Activated T-cell treated with anti-CD3 and anti-CD28 coated beads, Interleukin-2, amount 50 U/mL, for 4 hours (primary cell): ENCODE data around the gene AREG. TPM values are rescaled to one million over a fixed set of nuclear protein-coding genes. Genes with fewer than 3 reads are reported as not detected.

ENCODE experiments used
- ATAC-seq, 2 donors: fragments of 200-7000 bp; cut with Tn5 transposase; one replicate each; pipeline ENCODE4 v1.10.0; 2021
- DNase-seq: peaks from one replicate; pipeline ENCODE4 v3.0.0-alpha.2; 2020
- H3K27me3 Mint-ChIP-seq: one replicate; pipeline ENCODE4 v1.8.0; 2021; ENCODE audit warnings: low read depth, mixed read lengths
- H3K36me3 Mint-ChIP-seq: one replicate; pipeline ENCODE4 v1.8.0; 2022; ENCODE audit warnings: mixed read lengths; ENCODE audit not compliant: insufficient read depth
- H3K4me1 Mint-ChIP-seq: one replicate; pipeline ENCODE4 v1.8.0; 2021; ENCODE audit warnings: low read depth, mixed read lengths
- H3K4me3 Mint-ChIP-seq: one replicate; pipeline ENCODE4 v1.8.0; 2021; ENCODE audit warnings: mild to moderate bottlenecking, moderate library complexity, mixed read lengths
- H3K9me3 Mint-ChIP-seq: one replicate; pipeline ENCODE4 v1.8.0; 2021; ENCODE audit warnings: mixed read lengths
- total RNA-seq, 3 donors: library from RNA; stranded (reverse); gene quantifications; one replicate each; pipeline ENCODE4 v1.2.1, GENCODE V29; 2021

Gene AREG
- total RNA-seq, 3 donors from 2014 or later = 0.73 to 0.92 (median 0.79) TPM

GRCh38 chr4:74464291-74464690 is 19.4 kb downstream of the AREG start:
- DNase-seq (no peak), ATAC-seq (no peak)
- H3K9me3 Mint-ChIP-seq = no peaks in the 10 kb centered on the region
- no peaks in the 10 kb centered on the region for H3K4me1 Mint-ChIP-seq
- H3K27me3 Mint-ChIP-seq = peaks cover 2% of the 10 kb centered on the region
- no peaks in the 10 kb centered on the region for H3K36me3 Mint-ChIP-seq
- no peak overlapping the region for H3K4me3 Mint-ChIP-seq

GRCh38 chr4:74466242-74466641 is 21.3 kb downstream of the AREG start:
- H3K27me3 Mint-ChIP-seq = no peaks in the 10 kb centered on the region
- no peaks in the 10 kb centered on the region for H3K36me3 Mint-ChIP-seq
- DNase-seq (no peak), ATAC-seq (no peak)
- no peaks in the 10 kb centered on the region for H3K4me1 Mint-ChIP-seq
- H3K9me3 Mint-ChIP-seq = no peaks in the 10 kb centered on the region
- no peak overlapping the region for H3K4me3 Mint-ChIP-seq

- Mint-ChIP-seq H3K4me3 (no peak overlapping the region), H3K4me1 (no peaks in the 10 kb centered on the region), H3K27me3 (peaks cover 5% of the 10 kb centered on the region), H3K9me3 (no peaks in the 10 kb centered on the region), H3K36me3 (no peaks in the 10 kb centered on the region)
- DNase-seq = no peak
- ATAC-seq = no peak
Observed at GRCh38 chr4:74471264-74471663, 26.3 kb downstream of the AREG start.

- no peaks in the 10 kb centered on the region for H3K4me1 Mint-ChIP-seq
- DNase-seq = no peak
Observed at GRCh38 chr4:74473155-74473811, 28.3 kb downstream of the AREG start.

GRCh38 chr4:74474345-74475090 is 29.6 kb downstream of the AREG start:
- Mint-ChIP-seq H3K36me3 (no peaks in the 10 kb centered on the region), H3K4me3 (no peak overlapping the region), H3K4me1 (no peaks in the 10 kb centered on the region), H3K27me3 (peaks cover 5% of the 10 kb centered on the region), H3K9me3 (no peaks in the 10 kb centered on the region)
- no peak for DNase-seq
- ATAC-seq = no peak

More at GRCh38 chr4:74473155-74473811, 28.3 kb downstream of the AREG start:
- H3K27me3 Mint-ChIP-seq = peaks cover 5% of the 10 kb centered on the region
- H3K36me3 Mint-ChIP-seq = no peaks in the 10 kb centered on the region
- no peaks in the 10 kb centered on the region for H3K9me3 Mint-ChIP-seq
- ATAC-seq = no peak
- H3K4me3 Mint-ChIP-seq = no peak overlapping the region

- no peaks in the 10 kb centered on the region for H3K4me1 Mint-ChIP-seq
- no peak overlapping the region for H3K4me3 Mint-ChIP-seq
- H3K9me3 Mint-ChIP-seq = no peaks in the 10 kb centered on the region
- ATAC-seq = no peak
- peaks cover 5% of the 10 kb centered on the region for H3K27me3 Mint-ChIP-seq
- DNase-seq = no peak
- no peaks in the 10 kb centered on the region for H3K36me3 Mint-ChIP-seq
Observed at GRCh38 chr4:74475091-74475800, 30.3 kb downstream of the AREG start.

- Mint-ChIP-seq H3K4me1 (no peaks in the 10 kb centered on the region), H3K36me3 (no peaks in the 10 kb centered on the region), H3K27me3 (peaks cover 5% of the 10 kb centered on the region), H3K4me3 (no peak overlapping the region), H3K9me3 (no peaks in the 10 kb centered on the region)
- DNase-seq = no peak
- no peak for ATAC-seq
Observed at GRCh38 chr4:74475946-74476345, 31.0 kb downstream of the AREG start.

GRCh38 chr4:74479009-74479408 is 34.1 kb downstream of the AREG start:
- no peaks in the 10 kb centered on the region for H3K9me3 Mint-ChIP-seq
- H3K27me3 Mint-ChIP-seq = peaks cover 5% of the 10 kb centered on the region
- no peaks in the 10 kb centered on the region for H3K36me3 Mint-ChIP-seq
- no peak overlapping the region for H3K4me3 Mint-ChIP-seq
- no peak for DNase-seq
- no peaks in the 10 kb centered on the region for H3K4me1 Mint-ChIP-seq
- no peak for ATAC-seq

- Mint-ChIP-seq H3K27me3 (peaks cover 4% of the 10 kb centered on the region), H3K9me3 (no peaks in the 10 kb centered on the region), H3K36me3 (no peaks in the 10 kb centered on the region), H3K4me1 (no peaks in the 10 kb centered on the region), H3K4me3 (no peak overlapping the region)
- DNase-seq (no peak), ATAC-seq (no peak)
Observed at GRCh38 chr4:74480267-74480666, 35.3 kb downstream of the AREG start.

- H3K27me3 Mint-ChIP-seq = peaks cover 2% of the 10 kb centered on the region
- no peak overlapping the region for H3K4me3 Mint-ChIP-seq
- ATAC-seq (no peak), DNase-seq (no peak)
- H3K36me3 Mint-ChIP-seq = no peaks in the 10 kb centered on the region
- no peaks in the 10 kb centered on the region for H3K9me3 Mint-ChIP-seq
- H3K4me1 Mint-ChIP-seq = no peaks in the 10 kb centered on the region
Observed at GRCh38 chr4:74481891-74482609, 37.1 kb downstream of the AREG start.

- ATAC-seq = no peak
- no peaks in the 10 kb centered on the region for H3K9me3 Mint-ChIP-seq
- no peak overlapping the region for H3K4me3 Mint-ChIP-seq
- H3K4me1 Mint-ChIP-seq = no peaks in the 10 kb centered on the region
- H3K36me3 Mint-ChIP-seq = no peaks in the 10 kb centered on the region
- H3K27me3 Mint-ChIP-seq = peaks cover 2% of the 10 kb centered on the region
- no peak for DNase-seq
Observed at GRCh38 chr4:74483226-74483911, 38.4 kb downstream of the AREG start.

- DNase-seq = no peak
- H3K36me3 Mint-ChIP-seq = no peaks in the 10 kb centered on the region
- H3K9me3 Mint-ChIP-seq = no peaks in the 10 kb centered on the region
- ATAC-seq = peak in 1 of 2 donors; percentile 23
- peaks cover 2% of the 10 kb centered on the region for H3K27me3 Mint-ChIP-seq
- H3K4me1 Mint-ChIP-seq = no peaks in the 10 kb centered on the region
- H3K4me3 Mint-ChIP-seq = no peak overlapping the region
Observed at GRCh38 chr4:74486905-74487304, 42.0 kb downstream of the AREG start.

- H3K27me3 Mint-ChIP-seq = peaks cover 2% of the 10 kb centered on the region
- DNase-seq = no peak
- no peaks in the 10 kb centered on the region for H3K36me3 Mint-ChIP-seq
- no peak overlapping the region for H3K4me3 Mint-ChIP-seq
- no peaks in the 10 kb centered on the region for H3K4me1 Mint-ChIP-seq
- H3K9me3 Mint-ChIP-seq = no peaks in the 10 kb centered on the region
- no peak for ATAC-seq
Observed at GRCh38 chr4:74487771-74488170, 42.8 kb downstream of the AREG start.

GRCh38 chr4:74490736-74491135 is 45.8 kb downstream of the AREG start:
- Mint-ChIP-seq H3K27me3 (no peaks in the 10 kb centered on the region), H3K9me3 (no peaks in the 10 kb centered on the region), H3K4me3 (no peak overlapping the region), H3K4me1 (no peaks in the 10 kb centered on the region), H3K36me3 (no peaks in the 10 kb centered on the region)
- ATAC-seq (no peak), DNase-seq (no peak)
